ENCODE results near the gene TBC1D1. TPM values are rescaled to one million over a fixed set of nuclear protein-coding genes. Genes with fewer than 3 reads are reported as not detected.

Gene TBC1D1
- total and polyA plus RNA-seq, 2 of the 8 experiments (the other 6 are each of a cell fraction or from before 2014, with no cell fraction given): 96.9 to 162 TPM

GRCh38 chr4:37989398-37990260 lies 98.7 kb downstream of the TBC1D1 start (continued):
- TF ChIP-seq, protein P1, sequence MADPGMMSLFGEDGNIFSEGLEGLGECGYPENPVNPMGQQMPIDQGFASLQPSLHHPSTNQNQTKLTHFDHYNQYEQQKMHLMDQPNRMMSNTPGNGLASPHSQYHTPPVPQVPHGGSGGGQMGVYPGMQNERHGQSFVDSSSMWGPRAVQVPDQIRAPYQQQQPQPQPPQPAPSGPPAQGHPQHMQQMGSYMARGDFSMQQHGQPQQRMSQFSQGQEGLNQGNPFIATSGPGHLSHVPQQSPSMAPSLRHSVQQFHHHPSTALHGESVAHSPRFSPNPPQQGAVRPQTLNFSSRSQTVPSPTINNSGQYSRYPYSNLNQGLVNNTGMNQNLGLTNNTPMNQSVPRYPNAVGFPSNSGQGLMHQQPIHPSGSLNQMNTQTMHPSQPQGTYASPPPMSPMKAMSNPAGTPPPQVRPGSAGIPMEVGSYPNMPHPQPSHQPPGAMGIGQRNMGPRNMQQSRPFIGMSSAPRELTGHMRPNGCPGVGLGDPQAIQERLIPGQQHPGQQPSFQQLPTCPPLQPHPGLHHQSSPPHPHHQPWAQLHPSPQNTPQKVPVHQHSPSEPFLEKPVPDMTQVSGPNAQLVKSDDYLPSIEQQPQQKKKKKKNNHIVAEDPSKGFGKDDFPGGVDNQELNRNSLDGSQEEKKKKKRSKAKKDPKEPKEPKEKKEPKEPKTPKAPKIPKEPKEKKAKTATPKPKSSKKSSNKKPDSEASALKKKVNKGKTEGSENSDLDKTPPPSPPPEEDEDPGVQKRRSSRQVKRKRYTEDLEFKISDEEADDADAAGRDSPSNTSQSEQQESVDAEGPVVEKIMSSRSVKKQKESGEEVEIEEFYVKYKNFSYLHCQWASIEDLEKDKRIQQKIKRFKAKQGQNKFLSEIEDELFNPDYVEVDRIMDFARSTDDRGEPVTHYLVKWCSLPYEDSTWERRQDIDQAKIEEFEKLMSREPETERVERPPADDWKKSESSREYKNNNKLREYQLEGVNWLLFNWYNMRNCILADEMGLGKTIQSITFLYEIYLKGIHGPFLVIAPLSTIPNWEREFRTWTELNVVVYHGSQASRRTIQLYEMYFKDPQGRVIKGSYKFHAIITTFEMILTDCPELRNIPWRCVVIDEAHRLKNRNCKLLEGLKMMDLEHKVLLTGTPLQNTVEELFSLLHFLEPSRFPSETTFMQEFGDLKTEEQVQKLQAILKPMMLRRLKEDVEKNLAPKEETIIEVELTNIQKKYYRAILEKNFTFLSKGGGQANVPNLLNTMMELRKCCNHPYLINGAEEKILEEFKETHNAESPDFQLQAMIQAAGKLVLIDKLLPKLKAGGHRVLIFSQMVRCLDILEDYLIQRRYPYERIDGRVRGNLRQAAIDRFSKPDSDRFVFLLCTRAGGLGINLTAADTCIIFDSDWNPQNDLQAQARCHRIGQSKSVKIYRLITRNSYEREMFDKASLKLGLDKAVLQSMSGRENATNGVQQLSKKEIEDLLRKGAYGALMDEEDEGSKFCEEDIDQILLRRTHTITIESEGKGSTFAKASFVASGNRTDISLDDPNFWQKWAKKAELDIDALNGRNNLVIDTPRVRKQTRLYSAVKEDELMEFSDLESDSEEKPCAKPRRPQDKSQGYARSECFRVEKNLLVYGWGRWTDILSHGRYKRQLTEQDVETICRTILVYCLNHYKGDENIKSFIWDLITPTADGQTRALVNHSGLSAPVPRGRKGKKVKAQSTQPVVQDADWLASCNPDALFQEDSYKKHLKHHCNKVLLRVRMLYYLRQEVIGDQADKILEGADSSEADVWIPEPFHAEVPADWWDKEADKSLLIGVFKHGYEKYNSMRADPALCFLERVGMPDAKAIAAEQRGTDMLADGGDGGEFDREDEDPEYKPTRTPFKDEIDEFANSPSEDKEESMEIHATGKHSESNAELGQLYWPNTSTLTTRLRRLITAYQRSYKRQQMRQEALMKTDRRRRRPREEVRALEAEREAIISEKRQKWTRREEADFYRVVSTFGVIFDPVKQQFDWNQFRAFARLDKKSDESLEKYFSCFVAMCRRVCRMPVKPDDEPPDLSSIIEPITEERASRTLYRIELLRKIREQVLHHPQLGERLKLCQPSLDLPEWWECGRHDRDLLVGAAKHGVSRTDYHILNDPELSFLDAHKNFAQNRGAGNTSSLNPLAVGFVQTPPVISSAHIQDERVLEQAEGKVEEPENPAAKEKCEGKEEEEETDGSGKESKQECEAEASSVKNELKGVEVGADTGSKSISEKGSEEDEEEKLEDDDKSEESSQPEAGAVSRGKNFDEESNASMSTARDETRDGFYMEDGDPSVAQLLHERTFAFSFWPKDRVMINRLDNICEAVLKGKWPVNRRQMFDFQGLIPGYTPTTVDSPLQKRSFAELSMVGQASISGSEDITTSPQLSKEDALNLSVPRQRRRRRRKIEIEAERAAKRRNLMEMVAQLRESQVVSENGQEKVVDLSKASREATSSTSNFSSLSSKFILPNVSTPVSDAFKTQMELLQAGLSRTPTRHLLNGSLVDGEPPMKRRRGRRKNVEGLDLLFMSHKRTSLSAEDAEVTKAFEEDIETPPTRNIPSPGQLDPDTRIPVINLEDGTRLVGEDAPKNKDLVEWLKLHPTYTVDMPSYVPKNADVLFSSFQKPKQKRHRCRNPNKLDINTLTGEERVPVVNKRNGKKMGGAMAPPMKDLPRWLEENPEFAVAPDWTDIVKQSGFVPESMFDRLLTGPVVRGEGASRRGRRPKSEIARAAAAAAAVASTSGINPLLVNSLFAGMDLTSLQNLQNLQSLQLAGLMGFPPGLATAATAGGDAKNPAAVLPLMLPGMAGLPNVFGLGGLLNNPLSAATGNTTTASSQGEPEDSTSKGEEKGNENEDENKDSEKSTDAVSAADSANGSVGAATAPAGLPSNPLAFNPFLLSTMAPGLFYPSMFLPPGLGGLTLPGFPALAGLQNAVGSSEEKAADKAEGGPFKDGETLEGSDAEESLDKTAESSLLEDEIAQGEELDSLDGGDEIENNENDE (IDR thresholded peaks at IDR 0.05; ENCODE audit: insufficient replicate concordance, low read length): no peak
